Measurements from ENCODE around the gene CCNA2.

DNA sequence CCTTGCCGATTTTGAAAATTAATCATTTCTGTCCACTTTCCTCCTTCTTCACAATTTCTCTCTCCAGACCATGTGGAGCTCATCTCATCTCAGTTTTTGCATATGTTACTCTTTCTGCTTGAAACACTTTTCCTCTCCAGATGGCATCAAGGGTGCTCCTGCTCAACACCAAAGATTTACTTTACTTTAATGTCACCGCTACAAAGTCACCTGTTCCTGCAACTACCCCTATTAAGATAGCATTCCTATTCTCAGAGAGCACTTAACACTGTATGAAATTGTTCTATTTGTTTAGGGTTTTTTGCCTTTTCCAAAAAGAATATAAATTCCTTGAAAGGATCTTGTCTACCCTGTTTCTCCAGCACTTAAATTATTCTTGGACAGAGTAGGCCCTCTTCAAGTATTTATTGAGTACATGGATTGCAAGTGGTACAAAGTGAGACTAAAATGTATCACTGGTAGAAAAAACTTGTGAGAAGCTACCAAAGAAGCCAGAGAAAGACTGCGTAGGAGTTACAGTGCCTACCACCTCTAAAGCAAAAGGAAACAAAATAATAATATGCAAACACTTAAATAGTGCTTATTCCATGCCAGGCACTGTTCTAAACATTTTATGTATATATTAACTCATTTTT, 23.7 kb downstream of the CCNA2 start:
- TF ChIP-seq, protein P1, sequence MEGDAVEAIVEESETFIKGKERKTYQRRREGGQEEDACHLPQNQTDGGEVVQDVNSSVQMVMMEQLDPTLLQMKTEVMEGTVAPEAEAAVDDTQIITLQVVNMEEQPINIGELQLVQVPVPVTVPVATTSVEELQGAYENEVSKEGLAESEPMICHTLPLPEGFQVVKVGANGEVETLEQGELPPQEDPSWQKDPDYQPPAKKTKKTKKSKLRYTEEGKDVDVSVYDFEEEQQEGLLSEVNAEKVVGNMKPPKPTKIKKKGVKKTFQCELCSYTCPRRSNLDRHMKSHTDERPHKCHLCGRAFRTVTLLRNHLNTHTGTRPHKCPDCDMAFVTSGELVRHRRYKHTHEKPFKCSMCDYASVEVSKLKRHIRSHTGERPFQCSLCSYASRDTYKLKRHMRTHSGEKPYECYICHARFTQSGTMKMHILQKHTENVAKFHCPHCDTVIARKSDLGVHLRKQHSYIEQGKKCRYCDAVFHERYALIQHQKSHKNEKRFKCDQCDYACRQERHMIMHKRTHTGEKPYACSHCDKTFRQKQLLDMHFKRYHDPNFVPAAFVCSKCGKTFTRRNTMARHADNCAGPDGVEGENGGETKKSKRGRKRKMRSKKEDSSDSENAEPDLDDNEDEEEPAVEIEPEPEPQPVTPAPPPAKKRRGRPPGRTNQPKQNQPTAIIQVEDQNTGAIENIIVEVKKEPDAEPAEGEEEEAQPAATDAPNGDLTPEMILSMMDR (conservative IDR thresholded peaks at IDR 0.05), result no peak
- TF ChIP-seq ZFX (IDR thresholded peaks at IDR 0.05), result no peak

Measured in C4-2B (cell line).